C4-2B (cell line): ENCODE data around the gene MVB12B.

Experiments used
- ZFX ChIP-seq: fragments of 450-650 bp; IDR thresholded peaks from 2 replicates; pipeline ENCODE4 v1.6.1; 2017
- TF ChIP-seq, protein P1 (sequence below): fragments of 450-650 bp; conservative IDR thresholded peaks from 2 replicates; pipeline ENCODE4 v1.5.1; 2017; ENCODE audit warnings: mild to moderate bottlenecking

GRCh38 chr9:126457175-126457547, 130.5 kb downstream of the MVB12B start:
- TF ChIP-seq, protein P1, sequence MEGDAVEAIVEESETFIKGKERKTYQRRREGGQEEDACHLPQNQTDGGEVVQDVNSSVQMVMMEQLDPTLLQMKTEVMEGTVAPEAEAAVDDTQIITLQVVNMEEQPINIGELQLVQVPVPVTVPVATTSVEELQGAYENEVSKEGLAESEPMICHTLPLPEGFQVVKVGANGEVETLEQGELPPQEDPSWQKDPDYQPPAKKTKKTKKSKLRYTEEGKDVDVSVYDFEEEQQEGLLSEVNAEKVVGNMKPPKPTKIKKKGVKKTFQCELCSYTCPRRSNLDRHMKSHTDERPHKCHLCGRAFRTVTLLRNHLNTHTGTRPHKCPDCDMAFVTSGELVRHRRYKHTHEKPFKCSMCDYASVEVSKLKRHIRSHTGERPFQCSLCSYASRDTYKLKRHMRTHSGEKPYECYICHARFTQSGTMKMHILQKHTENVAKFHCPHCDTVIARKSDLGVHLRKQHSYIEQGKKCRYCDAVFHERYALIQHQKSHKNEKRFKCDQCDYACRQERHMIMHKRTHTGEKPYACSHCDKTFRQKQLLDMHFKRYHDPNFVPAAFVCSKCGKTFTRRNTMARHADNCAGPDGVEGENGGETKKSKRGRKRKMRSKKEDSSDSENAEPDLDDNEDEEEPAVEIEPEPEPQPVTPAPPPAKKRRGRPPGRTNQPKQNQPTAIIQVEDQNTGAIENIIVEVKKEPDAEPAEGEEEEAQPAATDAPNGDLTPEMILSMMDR = no peak
- TF ChIP-seq ZFX = no peak
